DOHH2 (cell line): Measurements from ENCODE around the gene KDM1B.

Source experiments
- H3F3A ChIP-seq: fragments of 200-600 bp; sonication (generic), shearing (Covaris generic); 2 replicates; pipeline ENCODE4 v1.6.0; 2016; ENCODE audit warnings: antibody characterized with exemption, mild to moderate bottlenecking; ENCODE audit not compliant: control insufficient read depth, insufficient read depth
- H3K27ac ChIP-seq: fragments of 200-600 bp; sonication (generic); 2 replicates; pipeline ENCODE4 v1.5.1; 2014; ENCODE audit warnings: low read depth, mild to moderate bottlenecking, low read length, moderate library complexity
- H3K27me3 ChIP-seq: fragments of 200-600 bp; sonication (generic); 2 replicates; pipeline ENCODE4 v1.6.1; 2014; ENCODE audit warnings: mild to moderate bottlenecking, low read length, mixed read lengths; ENCODE audit not compliant: control insufficient read depth
- H3K36me3 ChIP-seq: fragments of 200-600 bp; sonication (generic); 2 replicates; pipeline ENCODE4 v1.6.1; 2014; ENCODE audit warnings: mild to moderate bottlenecking, low read length, moderate library complexity, mixed read lengths; ENCODE audit not compliant: control insufficient read depth
- H3K4me1 ChIP-seq: fragments of 200-600 bp; sonication (generic); 2 replicates; pipeline ENCODE4 v1.6.1; 2014; ENCODE audit warnings: mild to moderate bottlenecking, low read length, mixed read lengths; ENCODE audit not compliant: control insufficient read depth
- H3K4me2 ChIP-seq: fragments of 200-600 bp; sonication (generic); 2 replicates; pipeline ENCODE4 v1.6.0; 2014; ENCODE audit warnings: mild to moderate bottlenecking, low read length, moderate library complexity
- H3K4me3 ChIP-seq: fragments of 200-600 bp; sonication (generic); 2 replicates; pipeline ENCODE4 v1.5.1; 2014; ENCODE audit warnings: mild to moderate bottlenecking, low read length, mixed read lengths
- H3K79me2 ChIP-seq: fragments of 200-600 bp; sonication (generic); 2 replicates; pipeline ENCODE4 v1.6.1; 2014; ENCODE audit warnings: mild to moderate bottlenecking, low read length, mixed read lengths; ENCODE audit not compliant: control insufficient read depth
- H3K9me2 ChIP-seq: fragments of 200-600 bp; sonication (generic); replicated peaks from 2 replicates; pipeline ENCODE4 v1.6.1; 2014; ENCODE audit warnings: mild to moderate bottlenecking, low read length, mixed read lengths; ENCODE audit not compliant: control insufficient read depth
- H3K9me3 ChIP-seq: fragments of 200-600 bp; sonication (generic); 2 replicates; pipeline ENCODE4 v1.6.1; 2014; ENCODE audit warnings: antibody characterized with exemption, low read length, mixed read lengths; ENCODE audit not compliant: control insufficient read depth, insufficient read depth
- H4K20me1 ChIP-seq: fragments of 200-600 bp; sonication (generic); 2 replicates; pipeline ENCODE4 v1.6.0; 2014; ENCODE audit warnings: low read depth, mild to moderate bottlenecking, antibody characterized with exemption, low read length, moderate library complexity; ENCODE audit not compliant: control insufficient read depth, insufficient read depth
- CTCF ChIP-seq: fragments of 200-600 bp; sonication (generic); IDR thresholded peaks from one replicate; pipeline ENCODE4 v1.5.1; 2014; ENCODE audit warnings: antibody characterized with exemption, mild to moderate bottlenecking, low read depth, low read length; ENCODE audit not compliant: poor library complexity, severe bottlenecking
- EZH2phosphoT487 ChIP-seq: fragments of 200-600 bp; sonication (generic); IDR thresholded peaks from 2 replicates; pipeline ENCODE4 v1.6.1; 2017; ENCODE audit warnings: borderline replicate concordance, mild to moderate bottlenecking, antibody characterized with exemption, low read length, moderate library complexity, mixed read lengths

Gene KDM1B

GRCh38 chr6:18139935-18140621 lies 15.1 kb upstream of the KDM1B start:
- no peak for TF ChIP-seq CTCF
- no peak for TF ChIP-seq EZH2phosphoT487
- Histone ChIP-seq H3K9me2 (no peaks in the 10 kb centered on the region), H3K79me2 (no peaks in the 10 kb centered on the region), H3K4me2 (no peak overlapping the region), H3K36me3 (no peaks in the 10 kb centered on the region), H3F3A (no peaks in the 10 kb centered on the region), H3K27ac (no peak overlapping the region), H4K20me1 (no peaks in the 10 kb centered on the region), H3K9me3 (no peaks in the 10 kb centered on the region), H3K27me3 (no peaks in the 10 kb centered on the region), H3K4me1 (no peaks in the 10 kb centered on the region), H3K4me3 (no peak overlapping the region)

GRCh38 chr6:18141805-18142590 lies 13.2 kb upstream of the KDM1B start:
- Histone ChIP-seq H3K9me2 (no peaks in the 10 kb centered on the region), H3K4me1 (no peaks in the 10 kb centered on the region), H3K27me3 (no peaks in the 10 kb centered on the region), H3F3A (no peaks in the 10 kb centered on the region), H3K4me3 (no peak overlapping the region), H3K4me2 (no peak overlapping the region), H4K20me1 (no peaks in the 10 kb centered on the region), H3K9me3 (no peaks in the 10 kb centered on the region), H3K27ac (no peak overlapping the region), H3K36me3 (no peaks in the 10 kb centered on the region), H3K79me2 (no peaks in the 10 kb centered on the region)
- TF ChIP-seq EZH2phosphoT487 (no peak), CTCF (no peak)

- no peak overlapping the region for H3K4me2 ChIP-seq
- H3K9me2 ChIP-seq: no peaks in the 10 kb centered on the region
- no peaks in the 10 kb centered on the region for H4K20me1 ChIP-seq
- H3K27ac ChIP-seq: no peak overlapping the region
- no peak overlapping the region for H3K4me3 ChIP-seq
- H3K27me3 ChIP-seq: no peaks in the 10 kb centered on the region
- H3F3A ChIP-seq: no peaks in the 10 kb centered on the region
- H3K4me1 ChIP-seq: no peaks in the 10 kb centered on the region
- TF ChIP-seq EZH2phosphoT487 (no peak), CTCF (no peak)
- no peaks in the 10 kb centered on the region for H3K79me2 ChIP-seq
- no peaks in the 10 kb centered on the region for H3K9me3 ChIP-seq
- H3K36me3 ChIP-seq: no peaks in the 10 kb centered on the region
Measured at GRCh38 chr6:18142591-18142861, 12.7 kb upstream of the KDM1B start.
